ENCODE measurements around the gene LGI1.

LGI1 gene

GRCh38 chr10:93755443-93756116 is 2.2 kb upstream of the LGI1 start:
- DNase-seq, result no peak

- DNase-seq, result no peak
Observed at GRCh38 chr10:93756118-93756517, 1.6 kb upstream of the LGI1 start.

GRCh38 chr10:93757136-93757535 is 600 bp upstream of the LGI1 start:
- no peak for DNase-seq

GRCh38 chr10:93758508-93758885 is 761 bp downstream of the LGI1 start:
- no peak for DNase-seq

GRCh38 chr10:93758891-93759410 is 1.2 kb downstream of the LGI1 start:
- no peak for DNase-seq

GRCh38 chr10:93760490-93760889 is 2.8 kb downstream of the LGI1 start:
- DNase-seq, result no peak

GRCh38 chr10:93762979-93763391 is 5.2 kb downstream of the LGI1 start:
- peak; percentile 5 for DNase-seq

GRCh38 chr10:93766918-93767317 is 9.2 kb downstream of the LGI1 start:
- DNase-seq, result no peak

GRCh38 chr10:93767724-93768399 is 10.1 kb downstream of the LGI1 start:
- no peak for DNase-seq

- no peak for DNase-seq
Observed at GRCh38 chr10:93768892-93769291, 11.2 kb downstream of the LGI1 start.

- no peak for DNase-seq
Observed at GRCh38 chr10:93771354-93771753, 13.6 kb downstream of the LGI1 start.

- no peak for DNase-seq
Observed at GRCh38 chr10:93773120-93773519, 15.4 kb downstream of the LGI1 start.

GRCh38 chr10:93773705-93774104 is 16.0 kb downstream of the LGI1 start:
- no peak for DNase-seq

GRCh38 chr10:93775356-93775755 is 17.6 kb downstream of the LGI1 start:
- DNase-seq, result no peak

- DNase-seq, result no peak
Observed at GRCh38 chr10:93777092-93777491, 19.4 kb downstream of the LGI1 start.

GRCh38 chr10:93784059-93784458 is 26.3 kb downstream of the LGI1 start:
- no peak for DNase-seq

GRCh38 chr10:93788413-93789208 is 30.9 kb downstream of the LGI1 start:
- DNase-seq, result no peak

- no peak for DNase-seq
Observed at GRCh38 chr10:93790439-93790838, 32.7 kb downstream of the LGI1 start.

GRCh38 chr10:93796167-93796566 is 38.4 kb downstream of the LGI1 start:
- no peak for DNase-seq

GRCh38 chr10:93797825-93798224 is 40.1 kb downstream of the LGI1 start:
- no peak for DNase-seq

GRCh38 chr10:93799155-93799708 is 41.5 kb downstream of the LGI1 start:
- no peak for DNase-seq

GRCh38 chr10:93804200-93804599 is 46.5 kb downstream of the LGI1 start:
- DNase-seq, result no peak

- DNase-seq, result no peak
Observed at GRCh38 chr10:93806903-93807302, 49.2 kb downstream of the LGI1 start.

Measured in RPMI8226 (cell line).